ENCODE measurements around the gene FARSB.
A peak's percentile ranks its signal among the peaks of the same experiment; 100 is the strongest.

FARSB gene

GRCh38 chr2:222656526-222657446, 894 bp upstream of the FARSB start:
- no peak for DNase-seq

GRCh38 chr2:222653280-222653679, 2.6 kb downstream of the FARSB start:
- DNase-seq = no peak

GRCh38 chr2:222652491-222653255, 3.2 kb downstream of the FARSB start:
- no peak for DNase-seq

GRCh38 chr2:222651718-222652418, 4.0 kb downstream of the FARSB start:
- DNase-seq = no peak

- DNase-seq = no peak
Measured at GRCh38 chr2:222649801-222650200, 6.1 kb downstream of the FARSB start.

- no peak for DNase-seq
Measured at GRCh38 chr2:222646008-222646407, 9.9 kb downstream of the FARSB start.

GRCh38 chr2:222643134-222643533, 12.8 kb downstream of the FARSB start:
- DNase-seq = no peak

- DNase-seq = no peak
Measured at GRCh38 chr2:222641336-222641735, 14.6 kb downstream of the FARSB start.

GRCh38 chr2:222637067-222637466, 18.8 kb downstream of the FARSB start:
- no peak for DNase-seq

GRCh38 chr2:222635295-222635694, 20.6 kb downstream of the FARSB start:
- no peak for DNase-seq

- no peak for DNase-seq
Measured at GRCh38 chr2:222627764-222628163, 28.1 kb downstream of the FARSB start.

GRCh38 chr2:222623756-222624309, 32.1 kb downstream of the FARSB start:
- DNase-seq = no peak

- no peak for DNase-seq
Measured at GRCh38 chr2:222622910-222623309, 33.0 kb downstream of the FARSB start.

- DNase-seq = no peak
Measured at GRCh38 chr2:222621893-222622292, 34.0 kb downstream of the FARSB start.

- no peak for DNase-seq
Measured at GRCh38 chr2:222615320-222615719, 40.6 kb downstream of the FARSB start.

- DNase-seq = peak in 1 of 2 donors; percentile 38
Measured at GRCh38 chr2:222613715-222614331, 42.1 kb downstream of the FARSB start.

- DNase-seq = no peak
Measured at GRCh38 chr2:222611684-222612083, 44.2 kb downstream of the FARSB start.

- DNase-seq = no peak
Measured at GRCh38 chr2:222610746-222611145, 45.1 kb downstream of the FARSB start.

- DNase-seq = no peak
Measured at GRCh38 chr2:222609381-222609780, 46.5 kb downstream of the FARSB start.

- DNase-seq = no peak
Measured at GRCh38 chr2:222608081-222608480, 47.8 kb downstream of the FARSB start.

GRCh38 chr2:222606306-222606705, 49.6 kb downstream of the FARSB start:
- no peak for DNase-seq

- DNase-seq = no peak
Measured at GRCh38 chr2:222604749-222605515, 51.0 kb downstream of the FARSB start.

Data from CD4-positive, alpha-beta T cell treated with Interleukin-4 for 1 hour (primary cell).